ENCODE results near the gene DPF3.

DPF3 gene

DNA sequence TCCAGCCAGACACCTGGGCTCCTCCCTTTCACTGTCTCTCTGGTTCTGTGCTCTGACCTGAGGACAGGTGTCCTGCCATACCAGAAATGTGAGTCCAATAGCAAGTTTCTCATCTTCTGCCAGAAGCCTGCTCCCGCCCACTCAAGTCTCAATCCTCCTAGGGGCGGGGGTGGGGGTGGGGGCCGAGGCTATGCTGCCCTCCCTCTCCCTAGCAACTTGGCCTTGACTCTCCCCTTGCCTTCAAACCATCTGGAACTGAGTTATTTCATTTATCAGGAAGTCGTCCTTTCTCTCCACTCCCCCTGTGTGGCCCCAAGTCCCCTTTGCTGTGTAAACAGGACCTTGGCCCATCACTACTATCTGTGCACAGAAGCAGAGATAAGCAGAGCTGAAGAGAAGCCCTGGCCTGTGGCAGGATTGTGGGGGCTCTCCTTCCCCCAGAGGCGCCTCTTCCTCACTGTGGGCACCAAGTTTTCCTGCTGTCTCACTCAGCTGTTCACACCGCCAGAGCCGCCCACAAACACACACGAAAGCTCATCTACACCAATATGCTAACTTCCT lies 117.1 kb downstream of the DPF3 start:
- Histone ChIP-seq H3K4ac (ENCODE audit: low read depth, low read length) (no peak overlapping the region), H3K23ac (ENCODE audit: low read length) (no peak overlapping the region), H3K56ac (ENCODE audit: low read length) (no peak overlapping the region), H3K18ac (ENCODE audit: low read length) (no peak overlapping the region), H2BK15ac (replicated peaks; ENCODE audit: low read depth) (no peak overlapping the region), H4K8ac (ENCODE audit: low read depth, low read length) (no peak overlapping the region), H3K36me3 (ENCODE audit: control insufficient read depth, insufficient read depth, low read length) (no peaks in the 10 kb centered on the region), H3K79me1 (ENCODE audit: low read length) (no peaks in the 10 kb centered on the region), H3K27me3 (ENCODE audit: insufficient read depth, low read length, poor library complexity) (no peaks in the 10 kb centered on the region), H4K5ac (ENCODE audit: low read length) (no peak overlapping the region), H2AK5ac (ENCODE audit: low read length) (no peak overlapping the region), H3K4me3 (ENCODE audit: low read length) (no peak overlapping the region), H3K4me2 (ENCODE audit: low read length) (no peak overlapping the region), H3K9ac (ENCODE audit: low read length) (no peak overlapping the region), H3K79me2 (ENCODE audit: control insufficient read depth, insufficient read depth, low read length) (no peaks in the 10 kb centered on the region), H3K27ac (ENCODE audit: low read depth, low read length) (no peak overlapping the region), H2BK120ac (ENCODE audit: low read depth, low read length) (no peak overlapping the region), H3K4me1 (ENCODE audit: control insufficient read depth, low read depth, low read length) (no peaks in the 10 kb centered on the region), H2BK5ac (ENCODE audit: low read length) (no peak overlapping the region)
- no peak for DNase-seq
- no CpG with 5 or more reads among the region's 8 CpGs for WGBS (ENCODE audit: extremely low coverage, insufficient coverage, low lambda C conversion rate)

DNA sequence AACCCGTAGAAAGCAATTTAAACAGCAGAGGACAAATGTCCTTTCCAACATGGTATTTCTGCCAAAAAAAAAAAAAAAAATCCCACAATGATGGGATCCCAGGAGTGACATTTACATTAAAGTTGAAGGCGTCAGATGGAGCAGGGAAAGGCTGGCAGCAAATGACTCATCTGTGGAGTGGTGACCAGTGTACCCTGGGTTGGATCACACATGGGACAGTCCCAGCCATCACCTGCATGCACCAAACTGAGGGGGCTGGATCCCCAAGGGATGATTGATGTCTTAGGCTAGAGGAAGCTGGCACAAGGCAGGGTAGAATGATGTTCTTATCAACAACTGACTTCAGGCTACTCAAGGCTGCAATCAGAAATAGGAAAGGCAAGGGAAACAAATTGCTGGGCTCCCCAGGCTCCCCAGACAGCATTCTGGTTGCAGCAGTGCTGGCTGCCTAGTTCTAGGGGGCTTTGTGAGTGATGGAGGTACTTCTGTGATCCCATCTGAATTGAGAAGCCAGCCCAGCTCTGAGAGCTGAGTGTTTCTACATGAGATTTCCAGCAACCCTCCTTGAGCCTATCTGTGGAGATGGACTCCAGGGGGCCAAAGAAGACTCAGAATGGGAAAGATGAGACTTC lies 117.9 kb downstream of the DPF3 start:
- Histone ChIP-seq H3K56ac (ENCODE audit: low read length) (no peak overlapping the region), H3K27me3 (ENCODE audit: insufficient read depth, low read length, poor library complexity) (no peaks in the 10 kb centered on the region), H2BK5ac (ENCODE audit: low read length) (no peak overlapping the region), H3K9ac (ENCODE audit: low read length) (no peak overlapping the region), H2BK15ac (replicated peaks; ENCODE audit: low read depth) (no peak overlapping the region), H4K8ac (ENCODE audit: low read depth, low read length) (no peak overlapping the region), H2AK5ac (ENCODE audit: low read length) (no peak overlapping the region), H2BK120ac (ENCODE audit: low read depth, low read length) (no peak overlapping the region), H3K23ac (ENCODE audit: low read length) (no peak overlapping the region), H3K27ac (ENCODE audit: low read depth, low read length) (no peak overlapping the region), H3K18ac (ENCODE audit: low read length) (no peak overlapping the region), H3K79me1 (ENCODE audit: low read length) (no peaks in the 10 kb centered on the region), H3K4me1 (ENCODE audit: control insufficient read depth, low read depth, low read length) (no peaks in the 10 kb centered on the region), H3K4me3 (ENCODE audit: low read length) (no peak overlapping the region), H3K4me2 (ENCODE audit: low read length) (no peak overlapping the region), H3K4ac (ENCODE audit: low read depth, low read length) (no peak overlapping the region), H4K5ac (ENCODE audit: low read length) (no peak overlapping the region), H3K79me2 (ENCODE audit: control insufficient read depth, insufficient read depth, low read length) (no peaks in the 10 kb centered on the region), H3K36me3 (ENCODE audit: control insufficient read depth, insufficient read depth, low read length) (no peaks in the 10 kb centered on the region)
- WGBS (ENCODE audit: extremely low coverage, insufficient coverage, low lambda C conversion rate), result no CpG with 5 or more reads among the region's 2 CpGs
- DNase-seq, result no peak

DNA sequence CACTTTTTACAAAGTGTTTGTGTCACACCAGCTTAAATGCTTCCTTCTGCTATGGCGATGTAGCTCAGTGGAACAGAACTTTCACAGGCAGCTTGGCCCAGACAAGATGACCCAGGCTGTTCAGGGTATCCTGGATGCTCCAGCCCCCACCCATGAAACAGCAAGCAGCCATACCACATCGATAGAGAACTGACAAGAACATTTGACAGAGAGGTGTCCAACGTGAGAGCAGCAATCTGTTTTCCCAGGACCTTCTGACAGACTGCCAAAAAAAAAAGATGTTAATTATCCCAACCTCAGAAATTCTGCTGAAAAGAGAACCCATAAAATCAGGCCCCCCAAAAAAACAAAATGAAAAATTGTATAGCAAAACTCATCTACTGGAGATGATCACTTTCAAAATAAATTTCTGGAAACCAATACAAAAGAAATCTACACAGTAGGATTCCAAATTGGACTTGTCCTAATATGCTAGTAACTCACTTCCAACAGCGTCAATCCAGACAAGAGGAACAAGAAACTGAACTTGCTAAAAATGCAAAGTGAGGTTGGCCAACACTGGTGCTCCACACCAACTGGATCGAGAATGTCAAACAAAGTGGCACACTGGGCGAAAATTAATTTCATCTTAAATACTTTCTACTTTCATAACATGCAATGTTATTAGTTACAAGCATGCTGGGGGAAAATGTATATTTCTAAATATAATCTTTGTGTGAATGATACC lies 118.8 kb downstream of the DPF3 start:
- H2AK5ac ChIP-seq (ENCODE audit: low read length), result no peak overlapping the region
- no peak overlapping the region for H2BK5ac ChIP-seq (ENCODE audit: low read length)
- no peak overlapping the region for H4K5ac ChIP-seq (ENCODE audit: low read length)
- H3K23ac ChIP-seq (ENCODE audit: low read length), result no peak overlapping the region
- H3K27me3 ChIP-seq (ENCODE audit: insufficient read depth, low read length, poor library complexity), result no peaks in the 10 kb centered on the region
- no peak overlapping the region for H3K4me3 ChIP-seq (ENCODE audit: low read length)
- H3K27ac ChIP-seq (ENCODE audit: low read depth, low read length), result no peak overlapping the region
- no peak for DNase-seq
- H3K9ac ChIP-seq (ENCODE audit: low read length), result no peak overlapping the region
- no peak overlapping the region for H3K56ac ChIP-seq (ENCODE audit: low read length)
- no peak overlapping the region for H3K4ac ChIP-seq (ENCODE audit: low read depth, low read length)
- H4K8ac ChIP-seq (ENCODE audit: low read depth, low read length), result no peak overlapping the region
- H3K79me2 ChIP-seq (ENCODE audit: control insufficient read depth, insufficient read depth, low read length), result no peaks in the 10 kb centered on the region
- H2BK15ac ChIP-seq (replicated peaks; ENCODE audit: low read depth), result no peak overlapping the region
- H2BK120ac ChIP-seq (ENCODE audit: low read depth, low read length), result no peak overlapping the region
- H3K4me1 ChIP-seq (ENCODE audit: control insufficient read depth, low read depth, low read length), result no peaks in the 10 kb centered on the region
- H3K18ac ChIP-seq (ENCODE audit: low read length), result no peak overlapping the region
- WGBS (ENCODE audit: extremely low coverage, insufficient coverage, low lambda C conversion rate), result no CpG with 5 or more reads among the region's 6 CpGs
- H3K79me1 ChIP-seq (ENCODE audit: low read length), result no peaks in the 10 kb centered on the region
- no peaks in the 10 kb centered on the region for H3K36me3 ChIP-seq (ENCODE audit: control insufficient read depth, insufficient read depth, low read length)
- H3K4me2 ChIP-seq (ENCODE audit: low read length), result no peak overlapping the region

DNA sequence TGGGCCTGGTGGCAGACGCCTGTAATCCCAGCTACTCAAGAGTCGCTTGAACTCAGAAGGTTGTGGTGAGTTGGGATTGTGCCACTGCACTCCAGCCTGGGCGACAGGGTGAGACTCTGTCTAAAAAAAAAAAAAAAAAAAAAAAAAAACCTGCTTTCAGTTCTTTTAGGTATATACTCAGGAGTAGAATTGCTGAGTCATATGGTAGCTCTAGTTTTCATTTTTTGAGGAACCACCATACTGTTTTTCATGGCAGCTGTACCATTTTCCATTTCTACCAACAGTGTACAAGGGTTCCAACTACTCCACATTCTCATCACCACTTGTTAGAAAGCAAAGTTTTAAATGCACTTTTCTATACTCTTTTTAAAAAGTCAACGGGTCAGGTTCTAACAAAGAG lies 119.8 kb downstream of the DPF3 start:
- Histone ChIP-seq H3K4me2 (ENCODE audit: low read length) (no peak overlapping the region), H3K4me1 (ENCODE audit: control insufficient read depth, low read depth, low read length) (no peaks in the 10 kb centered on the region), H3K36me3 (ENCODE audit: control insufficient read depth, insufficient read depth, low read length) (no peaks in the 10 kb centered on the region), H3K4ac (ENCODE audit: low read depth, low read length) (no peak overlapping the region), H2BK120ac (ENCODE audit: low read depth, low read length) (no peak overlapping the region), H4K8ac (ENCODE audit: low read depth, low read length) (no peak overlapping the region), H2BK15ac (replicated peaks; ENCODE audit: low read depth) (no peak overlapping the region), H3K18ac (ENCODE audit: low read length) (no peak overlapping the region), H2AK5ac (ENCODE audit: low read length) (no peak overlapping the region), H3K79me1 (ENCODE audit: low read length) (no peaks in the 10 kb centered on the region), H3K27ac (ENCODE audit: low read depth, low read length) (no peak overlapping the region), H4K5ac (ENCODE audit: low read length) (no peak overlapping the region), H3K27me3 (ENCODE audit: insufficient read depth, low read length, poor library complexity) (no peaks in the 10 kb centered on the region), H3K56ac (ENCODE audit: low read length) (no peak overlapping the region), H2BK5ac (ENCODE audit: low read length) (no peak overlapping the region), H3K79me2 (ENCODE audit: control insufficient read depth, insufficient read depth, low read length) (no peaks in the 10 kb centered on the region), H3K4me3 (ENCODE audit: low read length) (no peak overlapping the region), H3K23ac (ENCODE audit: low read length) (no peak overlapping the region), H3K9ac (ENCODE audit: low read length) (no peak overlapping the region)
- no CpG with 5 or more reads among the region's 4 CpGs for WGBS (ENCODE audit: extremely low coverage, insufficient coverage, low lambda C conversion rate)
- DNase-seq, result no peak

DNA sequence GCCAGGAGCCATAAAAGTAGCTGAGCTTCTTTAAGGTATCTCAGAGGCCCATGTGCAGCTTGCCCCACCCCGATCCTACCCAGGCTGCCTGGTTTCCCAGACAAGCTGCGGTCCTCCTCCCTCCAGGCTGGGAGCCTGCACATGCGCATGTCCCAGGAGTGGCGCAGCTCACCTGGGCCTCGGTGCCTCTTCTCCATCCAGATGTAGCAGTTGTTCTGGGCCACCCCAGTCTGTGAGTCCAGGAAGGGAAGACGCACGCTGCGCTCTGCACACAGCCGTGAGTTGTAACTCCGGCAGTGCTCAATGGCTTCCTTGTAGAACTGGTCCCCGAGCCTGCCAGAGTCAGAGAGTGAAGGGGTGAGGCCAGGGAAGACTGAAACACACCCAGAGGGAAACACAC lies 122.3 kb downstream of the DPF3 start:
- Histone ChIP-seq H3K36me3 (ENCODE audit: control insufficient read depth, insufficient read depth, low read length) (no peaks in the 10 kb centered on the region), H4K8ac (ENCODE audit: low read depth, low read length) (no peak overlapping the region), H3K79me1 (ENCODE audit: low read length) (no peaks in the 10 kb centered on the region), H3K18ac (ENCODE audit: low read length) (no peak overlapping the region), H3K4me2 (ENCODE audit: low read length) (no peak overlapping the region), H2BK120ac (ENCODE audit: low read depth, low read length) (no peak overlapping the region), H3K27me3 (ENCODE audit: insufficient read depth, low read length, poor library complexity) (no peaks in the 10 kb centered on the region), H2BK15ac (replicated peaks; ENCODE audit: low read depth) (no peak overlapping the region), H3K27ac (ENCODE audit: low read depth, low read length) (no peak overlapping the region), H3K4me1 (ENCODE audit: control insufficient read depth, low read depth, low read length) (no peaks in the 10 kb centered on the region), H3K4me3 (ENCODE audit: low read length) (no peak overlapping the region), H2AK5ac (ENCODE audit: low read length) (no peak overlapping the region), H3K4ac (ENCODE audit: low read depth, low read length) (no peak overlapping the region), H3K79me2 (ENCODE audit: control insufficient read depth, insufficient read depth, low read length) (no peaks in the 10 kb centered on the region), H3K56ac (ENCODE audit: low read length) (no peak overlapping the region), H3K9ac (ENCODE audit: low read length) (no peak overlapping the region), H4K5ac (ENCODE audit: low read length) (no peak overlapping the region), H3K23ac (ENCODE audit: low read length) (no peak overlapping the region), H2BK5ac (ENCODE audit: low read length) (no peak overlapping the region)
- WGBS (ENCODE audit: extremely low coverage, insufficient coverage, low lambda C conversion rate), result no CpG with 5 or more reads among the region's 11 CpGs
- DNase-seq, result no peak
